ENCODE results near the gene GCAT. TPM values are rescaled to one million over a fixed set of nuclear protein-coding genes. Genes with fewer than 3 reads are reported as not detected.

Gene GCAT
- total and polyA plus RNA-seq, 10 of the 15 experiments (the other 5 are each of a cell fraction or from before 2014, with no cell fraction given) = 0.95 to 34.3 (median 15.3) TPM

- TF ChIP-seq POU2F2 (IDR thresholded peaks at IDR 0.05; ENCODE audit: borderline replicate concordance, low read depth, low read length) (no peak), RFX5 (IDR thresholded peaks at IDR 0.05; ENCODE audit: low read depth, low read length) (no peak), USF1 (IDR thresholded peaks at IDR 0.05; ENCODE audit: borderline replicate concordance, extremely low read length, insufficient read depth, low read depth, low read length) (no peak), MXI1 (IDR thresholded peaks at IDR 0.05; ENCODE audit: low read depth, low read length) (peak; percentile 81), FOXK2 (IDR thresholded peaks at IDR 0.05) (no peak), DPF2 (IDR thresholded peaks at IDR 0.05) (0 out of 2 replicates have a peak, but pooled peaks have one; percentile 23), HCFC1 (IDR thresholded peaks at IDR 0.05; ENCODE audit: low read length) (no peak), MAX (IDR thresholded peaks at IDR 0.05; ENCODE audit: low read depth, low read length) (peak; percentile 80), ZBTB33 (IDR thresholded peaks at IDR 0.05) (no peak), TARDBP (IDR thresholded peaks at IDR 0.05; ENCODE audit: borderline replicate concordance) (no peak), RELB (IDR thresholded peaks at IDR 0.05; ENCODE audit: low read depth) (no peak), SMC3 (IDR thresholded peaks at IDR 0.05; ENCODE audit: borderline replicate concordance, low read length) (no peak), ZNF217 (IDR thresholded peaks at IDR 0.05) (no peak), REST (IDR thresholded peaks at IDR 0.05; ENCODE audit: low read depth, low read length) (no peak), NKRF (conservative IDR thresholded peaks at IDR 0.05) (peak; percentile 41), GABPA (IDR thresholded peaks at IDR 0.05; ENCODE audit: low read depth) (no peak), EGR1 (IDR thresholded peaks at IDR 0.05; ENCODE audit: borderline replicate concordance in 1 of 2, low read depth in 2 of 2, low read length in 2 of 2) (0 out of 3 replicates have a peak, but pooled peaks of 1 of the 2 experiments have one; percentile 22), GATAD2B (conservative IDR thresholded peaks at IDR 0.05; ENCODE audit: low read depth) (peak; percentile 76; the same call in 1 of the 2 replicates), PAX5 (IDR thresholded peaks at IDR 0.05; ENCODE audit: borderline replicate concordance, low read depth, low read length) (no peak)
These were observed 10.8 kb downstream of the GCAT start (continued) for GRCh38 chr22:37818409-37819104.

All from GM12878 (cell line).